ENCODE measurements around the gene JMJD7.

DNA sequence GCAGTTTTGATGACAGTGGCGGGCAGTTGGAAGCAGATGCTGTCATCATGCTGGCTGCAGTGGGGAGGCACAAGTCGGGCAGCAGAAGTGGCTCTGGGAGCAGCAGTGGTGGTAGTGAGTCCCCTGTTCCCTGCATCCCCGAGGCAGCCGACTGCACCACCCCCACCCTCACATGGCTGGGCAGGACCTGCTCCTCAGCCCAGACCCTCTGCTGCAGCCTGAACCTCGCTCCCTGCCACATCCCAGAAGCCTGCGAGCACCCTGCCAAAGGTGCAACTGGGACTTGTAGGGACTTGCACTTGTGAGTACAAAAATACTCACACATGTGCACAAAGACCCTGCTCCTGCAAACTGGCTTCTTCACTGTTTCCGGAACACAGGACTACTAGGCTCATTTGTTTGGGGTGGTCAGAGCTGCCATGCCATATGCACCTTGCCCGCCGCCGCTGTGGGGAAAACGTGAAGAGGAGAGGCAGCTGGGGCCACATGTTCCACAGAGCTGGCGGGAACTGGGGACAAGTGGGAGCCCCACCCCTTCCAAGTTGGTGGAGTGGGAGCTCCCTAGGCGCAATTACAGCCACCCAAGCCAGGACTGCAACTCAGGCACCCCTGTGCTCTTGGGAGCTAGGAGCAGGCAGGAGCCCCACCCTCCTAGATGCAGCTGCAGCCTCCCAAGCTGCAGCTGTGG, 2.2 kb downstream of the JMJD7 start:
- TF ChIP-seq, protein P1, sequence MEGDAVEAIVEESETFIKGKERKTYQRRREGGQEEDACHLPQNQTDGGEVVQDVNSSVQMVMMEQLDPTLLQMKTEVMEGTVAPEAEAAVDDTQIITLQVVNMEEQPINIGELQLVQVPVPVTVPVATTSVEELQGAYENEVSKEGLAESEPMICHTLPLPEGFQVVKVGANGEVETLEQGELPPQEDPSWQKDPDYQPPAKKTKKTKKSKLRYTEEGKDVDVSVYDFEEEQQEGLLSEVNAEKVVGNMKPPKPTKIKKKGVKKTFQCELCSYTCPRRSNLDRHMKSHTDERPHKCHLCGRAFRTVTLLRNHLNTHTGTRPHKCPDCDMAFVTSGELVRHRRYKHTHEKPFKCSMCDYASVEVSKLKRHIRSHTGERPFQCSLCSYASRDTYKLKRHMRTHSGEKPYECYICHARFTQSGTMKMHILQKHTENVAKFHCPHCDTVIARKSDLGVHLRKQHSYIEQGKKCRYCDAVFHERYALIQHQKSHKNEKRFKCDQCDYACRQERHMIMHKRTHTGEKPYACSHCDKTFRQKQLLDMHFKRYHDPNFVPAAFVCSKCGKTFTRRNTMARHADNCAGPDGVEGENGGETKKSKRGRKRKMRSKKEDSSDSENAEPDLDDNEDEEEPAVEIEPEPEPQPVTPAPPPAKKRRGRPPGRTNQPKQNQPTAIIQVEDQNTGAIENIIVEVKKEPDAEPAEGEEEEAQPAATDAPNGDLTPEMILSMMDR (IDR thresholded peaks at IDR 0.05): no peak
- no peak for TF ChIP-seq POLR2A (IDR thresholded peaks at IDR 0.05)

All from thyroid gland (tissue), 4 donors.